ENCODE data around the gene CCNB2. TPM values are rescaled to one million over a fixed set of nuclear protein-coding genes. Genes with fewer than 3 reads are reported as not detected.

CCNB2 gene
- total RNA-seq (ENCODE audit: unreplicated experiment) = 13.1 TPM
- long read RNA-seq, transcript CCNB2-201 (9 exons, 1,556 nt) = major isoform, 28 of 28 reads
- long read RNA-seq, partial matches to known transcripts = 0 of 28 reads
- long read RNA-seq, other reads (novel, unspliced or antisense) = 0 of 28 reads

GRCh38 chr15:59104912-59105732, at the start of gene CCNB2:
TSS of gene CCNB2 (plus strand) at chr15:59105146. CDS start at chr15:59105269, 123 bp downstream.
- no peak for TF ChIP-seq CTCF (IDR thresholded peaks at IDR 0.05; ENCODE audit: partially characterized antibody, unreplicated experiment)
- DNase-seq = peak; percentile 86
- no peaks in the 10 kb centered on the region for H3K9me3 Mint-ChIP-seq (ENCODE audit: unreplicated experiment)
- peaks cover 3% of the 10 kb centered on the region for H3K4me1 Mint-ChIP-seq (ENCODE audit: low read depth, unreplicated experiment)
- H3K27ac Mint-ChIP-seq (ENCODE audit: unreplicated experiment) = peak within 1 kb of the TSS; percentile 94
- H3K36me3 Mint-ChIP-seq (ENCODE audit: unreplicated experiment) = no peaks in the 10 kb centered on the region
- H3K27me3 Mint-ChIP-seq (ENCODE audit: unreplicated experiment) = no peaks in the 10 kb centered on the region
- peak within 1 kb of the TSS; percentile 94 for H3K4me3 Mint-ChIP-seq (ENCODE audit: unreplicated experiment)

- Mint-ChIP-seq H3K4me1 (ENCODE audit: low read depth, unreplicated experiment) (no peaks in the 10 kb centered on the region), H3K27me3 (ENCODE audit: unreplicated experiment) (no peaks in the 10 kb centered on the region), H3K27ac (ENCODE audit: unreplicated experiment) (no peak overlapping the region), H3K4me3 (ENCODE audit: unreplicated experiment) (no peak overlapping the region), H3K36me3 (ENCODE audit: unreplicated experiment) (no peaks in the 10 kb centered on the region), H3K9me3 (ENCODE audit: unreplicated experiment) (no peaks in the 10 kb centered on the region)
- no peak for TF ChIP-seq CTCF (IDR thresholded peaks at IDR 0.05; ENCODE audit: partially characterized antibody, unreplicated experiment)
- DNase-seq = no peak
These were observed 45.8 kb upstream of the CCNB2 start for GRCh38 chr15:59059076-59059597.

GRCh38 chr15:59060348-59060747, 44.6 kb upstream of the CCNB2 start:
- Mint-ChIP-seq H3K9me3 (ENCODE audit: unreplicated experiment) (no peaks in the 10 kb centered on the region), H3K4me1 (ENCODE audit: low read depth, unreplicated experiment) (no peaks in the 10 kb centered on the region), H3K4me3 (ENCODE audit: unreplicated experiment) (no peak overlapping the region), H3K36me3 (ENCODE audit: unreplicated experiment) (no peaks in the 10 kb centered on the region), H3K27ac (ENCODE audit: unreplicated experiment) (no peak overlapping the region), H3K27me3 (ENCODE audit: unreplicated experiment) (no peaks in the 10 kb centered on the region)
- DNase-seq = no peak
- TF ChIP-seq CTCF (IDR thresholded peaks at IDR 0.05; ENCODE audit: partially characterized antibody, unreplicated experiment) = no peak

GRCh38 chr15:59063042-59063441, 41.9 kb upstream of the CCNB2 start:
- no peaks in the 10 kb centered on the region for H3K36me3 Mint-ChIP-seq (ENCODE audit: unreplicated experiment)
- no peaks in the 10 kb centered on the region for H3K27me3 Mint-ChIP-seq (ENCODE audit: unreplicated experiment)
- TF ChIP-seq CTCF (IDR thresholded peaks at IDR 0.05; ENCODE audit: partially characterized antibody, unreplicated experiment) = no peak
- no peaks in the 10 kb centered on the region for H3K4me1 Mint-ChIP-seq (ENCODE audit: low read depth, unreplicated experiment)
- H3K4me3 Mint-ChIP-seq (ENCODE audit: unreplicated experiment) = no peak overlapping the region
- no peaks in the 10 kb centered on the region for H3K9me3 Mint-ChIP-seq (ENCODE audit: unreplicated experiment)
- no peak for DNase-seq
- H3K27ac Mint-ChIP-seq (ENCODE audit: unreplicated experiment) = no peak overlapping the region

- Mint-ChIP-seq H3K4me1 (ENCODE audit: low read depth, unreplicated experiment) (no peaks in the 10 kb centered on the region), H3K4me3 (ENCODE audit: unreplicated experiment) (no peak overlapping the region), H3K27me3 (ENCODE audit: unreplicated experiment) (no peaks in the 10 kb centered on the region), H3K27ac (ENCODE audit: unreplicated experiment) (no peak overlapping the region), H3K9me3 (ENCODE audit: unreplicated experiment) (peaks cover under 1% of the 10 kb centered on the region), H3K36me3 (ENCODE audit: unreplicated experiment) (peaks cover 7% of the 10 kb centered on the region)
- no peak for TF ChIP-seq CTCF (IDR thresholded peaks at IDR 0.05; ENCODE audit: partially characterized antibody, unreplicated experiment)
- no peak for DNase-seq
These were observed 35.5 kb upstream of the CCNB2 start for GRCh38 chr15:59069430-59069829.

Measured in glutamatergic neuron (in vitro differentiated cells).